Kidney tubule cell (primary cell): ENCODE measurements around the gene TPI1.

ENCODE experiments used
- DNase-seq: peaks from one replicate; pipeline ENCODE4 v3.0.0-alpha.2; 2018; ENCODE audit warnings: low spot score

Gene TPI1

GRCh38 chr12:6828781-6829535, 38.4 kb upstream of the TPI1 start:
- DNase-seq: peak; percentile 17

GRCh38 chr12:6829536-6830220, 37.7 kb upstream of the TPI1 start:
- DNase-seq: no peak

DNA sequence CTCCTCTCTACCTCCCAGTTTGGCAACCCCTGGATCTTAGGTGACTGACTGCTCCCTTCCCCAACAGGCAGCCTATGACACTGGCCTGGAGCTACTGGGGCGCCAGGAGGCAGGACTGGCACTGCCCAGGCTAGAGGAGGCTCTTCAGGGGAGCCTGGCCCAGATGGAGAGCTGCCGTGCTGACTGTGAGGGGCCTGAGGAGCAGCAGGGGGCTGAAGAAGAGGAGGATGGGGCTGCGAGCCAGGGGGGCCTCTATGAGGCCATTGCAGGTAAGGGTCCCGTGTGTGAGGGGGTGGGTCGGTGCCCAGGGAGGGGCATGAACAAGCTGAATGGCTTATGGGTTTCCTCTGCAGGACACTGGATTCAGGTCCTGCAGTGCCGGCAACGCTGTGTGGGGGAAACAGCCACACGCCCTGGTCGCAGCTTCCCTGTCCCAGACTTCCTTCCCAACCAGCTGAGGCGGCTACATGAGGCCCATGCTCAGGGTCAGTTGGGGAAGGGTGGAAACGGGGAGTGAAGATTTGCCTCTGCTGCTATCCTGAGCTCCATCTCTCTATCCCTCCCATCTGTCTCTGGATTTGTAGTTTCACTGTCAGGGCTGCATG, 36.9 kb upstream of the TPI1 start:
- no peak for DNase-seq

DNA sequence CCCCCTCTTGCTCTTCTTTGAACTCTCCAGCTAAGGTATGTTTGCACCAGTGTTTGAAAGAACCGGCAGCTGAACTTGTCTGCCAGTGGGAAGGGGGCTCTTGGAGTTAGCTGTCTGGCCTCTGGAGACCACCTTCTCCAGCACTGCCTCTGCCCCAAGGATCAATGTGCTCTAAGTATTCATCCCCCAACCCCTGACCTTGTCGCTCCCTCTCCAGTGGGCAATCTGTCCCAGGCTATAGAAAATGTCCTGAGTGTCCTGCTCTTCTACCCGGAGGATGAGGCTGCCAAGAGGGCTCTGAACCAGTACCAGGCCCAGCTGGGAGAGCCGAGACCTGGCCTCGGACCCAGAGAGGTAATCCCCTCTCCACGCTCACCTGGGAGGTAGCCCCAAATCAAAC, 36.3 kb upstream of the TPI1 start:
- DNase-seq: no peak

DNA sequence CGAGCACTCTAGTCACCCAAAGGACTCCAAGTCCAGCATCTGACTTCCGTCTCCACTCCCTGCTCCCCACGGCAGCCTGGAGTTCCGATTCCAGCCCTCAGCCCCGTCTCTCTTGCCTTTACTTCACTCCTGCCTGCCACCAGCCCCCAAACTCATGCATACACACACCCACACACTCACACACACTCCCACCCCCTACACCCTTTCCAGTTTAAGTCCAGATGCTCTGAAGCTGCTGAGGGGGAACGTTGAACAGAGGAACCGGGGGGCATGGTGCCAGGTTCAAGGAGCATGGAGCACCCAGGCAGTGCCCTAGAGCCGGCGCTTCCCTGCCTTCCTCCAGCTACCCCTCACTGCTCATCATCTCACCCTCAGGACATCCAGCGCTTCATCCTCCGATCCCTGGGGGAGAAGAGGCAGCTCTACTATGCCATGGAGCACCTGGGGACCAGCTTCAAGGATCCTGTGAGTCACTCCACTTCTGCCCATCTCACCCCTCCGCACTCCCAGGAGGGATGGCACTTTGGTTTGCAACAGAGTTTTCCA, 35.8 kb upstream of the TPI1 start:
- no peak for DNase-seq

DNA sequence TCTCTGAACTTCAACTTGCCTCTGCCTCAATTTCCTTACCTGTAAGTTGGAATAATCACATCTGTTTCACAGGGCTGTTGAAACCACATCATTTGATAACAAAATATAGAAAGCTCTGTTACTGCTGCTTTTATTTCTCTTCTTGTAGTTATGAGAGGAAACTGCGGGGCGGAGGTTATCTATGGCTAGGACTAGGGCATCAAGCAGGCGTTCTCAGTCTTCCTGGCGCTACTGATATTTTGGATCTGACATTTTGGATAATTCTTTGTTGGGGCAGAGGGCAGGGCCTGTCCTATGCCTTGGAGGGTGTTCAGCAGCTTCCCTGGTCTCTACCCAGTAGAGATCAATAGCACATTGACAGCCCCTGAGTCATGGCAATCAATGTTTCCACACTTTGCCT, 35.2 kb upstream of the TPI1 start:
- DNase-seq: no peak

DNA sequence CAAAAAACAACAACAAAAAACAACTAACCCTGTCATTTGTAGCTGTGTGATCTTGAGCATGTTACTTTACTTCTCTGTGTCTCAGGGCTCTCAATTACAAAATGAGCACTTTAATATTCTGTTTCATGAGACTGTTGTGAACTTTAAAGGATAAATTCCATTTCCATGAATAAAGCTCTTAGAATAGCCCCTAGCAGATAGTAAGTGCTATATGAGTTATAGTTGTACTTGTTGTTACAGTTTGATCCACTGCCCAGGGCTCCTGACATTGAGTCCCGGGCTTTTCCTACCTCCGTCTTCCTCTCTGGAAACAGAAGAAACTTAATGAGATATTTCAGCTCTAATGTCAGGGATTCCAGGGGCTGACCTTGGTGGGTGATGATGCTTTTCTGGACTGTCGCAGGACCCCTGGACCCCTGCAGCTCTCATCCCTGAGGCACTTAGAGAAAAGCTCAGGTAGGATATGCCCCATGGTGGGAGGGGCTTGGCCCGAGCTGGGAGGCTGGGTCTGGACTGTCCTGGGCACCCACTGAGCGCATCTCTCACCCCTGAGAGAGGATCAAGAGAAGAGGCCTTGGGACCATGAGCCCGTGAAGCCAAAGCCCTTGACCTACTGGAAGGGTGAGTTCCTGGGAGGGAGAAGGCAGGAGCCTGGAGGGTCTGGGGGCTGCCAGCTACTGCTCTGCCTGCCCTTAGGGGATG, 34.0 kb upstream of the TPI1 start:
- DNase-seq: no peak

GRCh38 chr12:6834254-6834653, 33.1 kb upstream of the TPI1 start:
- DNase-seq: peak; percentile 68

GRCh38 chr12:6834873-6835272, 32.5 kb upstream of the TPI1 start:
- DNase-seq: no peak

GRCh38 chr12:6836851-6837250, 30.5 kb upstream of the TPI1 start:
- no peak for DNase-seq

DNA sequence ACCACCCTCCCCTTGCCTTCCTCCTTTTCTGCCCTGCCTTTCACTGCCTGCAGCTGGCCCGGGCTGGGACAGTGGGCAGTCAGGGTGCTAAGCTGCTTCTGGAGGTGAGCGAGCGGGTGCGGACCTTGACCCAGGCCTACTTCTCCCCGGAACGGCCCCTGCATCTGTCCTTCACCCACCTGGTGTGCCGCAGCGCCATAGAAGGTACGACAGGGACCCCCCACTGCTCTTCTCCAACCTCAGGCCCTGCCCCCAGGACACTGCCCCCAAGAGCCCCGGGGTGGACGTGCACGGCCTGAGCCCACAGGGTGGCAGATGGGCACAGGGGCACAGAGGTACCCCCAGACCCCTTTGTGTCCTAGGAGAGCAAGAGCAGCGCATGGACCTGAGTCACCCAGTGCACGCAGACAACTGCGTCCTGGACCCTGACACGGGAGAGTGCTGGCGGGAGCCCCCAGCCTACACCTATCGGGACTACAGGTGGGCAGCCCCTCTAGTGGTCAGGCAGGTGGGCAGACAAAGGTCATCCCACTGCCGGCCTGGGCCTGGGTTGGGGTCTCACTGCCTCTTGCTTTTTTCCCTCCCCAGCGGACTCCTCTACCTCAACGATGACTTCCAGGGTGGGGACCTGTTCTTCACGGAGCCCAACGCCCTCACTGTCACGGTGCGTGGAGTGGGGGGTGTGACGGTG, 29.8 kb upstream of the TPI1 start:
- DNase-seq: no peak

DNA sequence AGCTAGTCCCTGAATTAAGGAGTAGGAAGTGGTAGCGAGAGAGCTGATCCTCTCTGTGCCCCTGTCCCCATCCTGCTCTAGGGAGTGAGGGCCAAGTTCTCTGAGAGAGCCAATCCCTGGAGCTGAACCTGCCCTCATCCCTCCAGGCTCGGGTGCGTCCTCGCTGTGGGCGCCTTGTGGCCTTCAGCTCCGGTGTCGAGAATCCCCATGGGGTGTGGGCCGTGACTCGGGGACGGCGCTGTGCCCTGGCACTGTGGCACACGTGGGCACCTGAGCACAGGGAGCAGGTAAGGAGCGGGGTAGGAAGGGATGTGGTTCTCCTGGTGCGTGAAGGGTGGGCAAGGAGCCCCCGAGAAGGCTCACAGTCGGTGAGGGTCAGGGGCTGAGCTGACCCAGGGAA, 28.5 kb upstream of the TPI1 start:
- DNase-seq: no peak

DNA sequence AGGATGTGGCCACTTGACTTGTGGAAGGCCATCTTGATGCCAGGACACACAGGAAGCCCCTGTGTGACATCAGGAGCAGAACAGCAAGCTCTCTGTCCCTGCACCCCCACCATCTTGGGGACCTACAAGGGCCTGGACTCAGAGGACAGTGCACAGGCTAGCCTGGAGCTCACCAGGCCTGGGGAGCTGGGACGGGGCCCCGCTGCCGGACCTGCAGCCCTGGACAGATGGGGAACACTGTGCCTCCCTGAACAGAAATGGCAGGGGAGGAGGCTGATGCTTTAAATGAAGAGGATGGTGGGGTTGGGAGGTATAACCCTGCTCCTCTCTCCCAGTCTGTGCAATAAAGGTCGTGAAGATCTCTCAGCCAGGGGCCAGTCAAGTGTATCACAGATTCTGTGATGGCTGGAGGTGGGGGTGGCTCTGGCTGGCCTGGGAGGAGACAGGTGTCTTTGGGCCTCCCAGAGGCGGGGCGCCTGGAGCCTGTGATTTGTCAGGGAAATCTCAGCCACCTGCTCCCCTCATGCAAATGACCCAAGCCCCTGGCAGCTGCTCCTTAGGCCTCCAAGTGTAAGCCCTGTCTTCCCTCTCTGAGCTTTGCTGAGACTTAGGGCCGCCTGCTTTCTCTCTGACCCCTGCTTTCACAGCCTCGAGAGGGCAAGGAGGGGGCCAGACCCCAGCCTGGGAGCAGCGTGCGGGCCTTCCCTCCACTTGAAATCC, 27.7 kb upstream of the TPI1 start:
- no peak for DNase-seq

DNA sequence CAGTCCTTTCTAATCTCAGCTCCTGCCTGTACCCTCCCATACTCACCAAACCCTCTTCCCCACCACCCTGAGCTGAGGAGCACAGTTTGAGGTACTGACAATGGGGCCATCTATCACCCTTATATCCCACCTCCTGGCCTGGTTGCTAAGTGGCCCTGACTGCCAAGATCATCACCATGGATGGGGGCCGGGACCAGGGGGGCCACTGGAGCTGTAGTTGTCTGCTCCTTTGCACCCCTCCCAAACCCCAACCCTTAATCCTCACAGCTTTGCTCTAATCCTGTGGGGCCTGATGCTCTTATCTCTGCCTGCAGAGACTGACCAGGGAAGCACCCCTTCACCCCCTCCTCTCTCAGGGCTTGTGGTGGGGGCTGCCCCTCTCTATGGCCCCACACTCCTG, 27.0 kb upstream of the TPI1 start:
- DNase-seq: no peak

- DNase-seq: no peak
Measured at GRCh38 chr12:6840761-6841515, 26.4 kb upstream of the TPI1 start, which contains the start of gene GNB3. Gene GNB3, plus strand, starts transcription at chr12:6840925. Its CDS starts 363 bp downstream, at chr12:6841288.

DNA sequence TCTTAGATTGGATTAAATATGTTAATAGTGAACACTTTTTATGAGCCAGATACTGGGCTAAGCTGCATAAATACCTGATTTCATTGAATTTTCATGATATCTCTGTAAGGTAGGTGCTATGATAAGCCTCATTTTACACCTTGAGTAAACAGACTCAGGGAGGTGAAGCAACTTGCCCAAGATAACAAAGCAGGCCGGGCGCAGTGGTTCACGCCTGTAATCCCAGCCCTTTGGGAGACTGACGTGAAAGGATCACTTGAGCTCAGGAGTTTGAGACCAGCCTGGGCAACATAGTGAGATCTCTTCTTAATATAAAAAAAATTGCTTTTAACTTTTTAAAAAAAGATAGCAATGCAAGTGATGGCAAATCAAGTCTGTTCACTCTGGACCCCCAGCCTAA, 25.3 kb upstream of the TPI1 start:
- DNase-seq: no peak

- no peak for DNase-seq
Measured at GRCh38 chr12:6843118-6843902, 24.0 kb upstream of the TPI1 start.

GRCh38 chr12:6845395-6845794, 21.9 kb upstream of the TPI1 start:
- DNase-seq: no peak

- no peak for DNase-seq
Measured at GRCh38 chr12:6846316-6846869, 20.9 kb upstream of the TPI1 start.
